OCI-LY1 (cell line): ENCODE measurements around the gene UTP20.

Experiments used
- H2AFZ ChIP-seq: fragments of 200-600 bp; sonication (generic), shearing (Covaris generic); 2 replicates; pipeline ENCODE4 v1.6.0; 2014; ENCODE audit warnings: antibody characterized with exemption, mild to moderate bottlenecking, low read length
- H3F3A ChIP-seq: fragments of 200-600 bp; sonication (generic), shearing (Covaris generic); 2 replicates; pipeline ENCODE4 v1.6.0; 2014; ENCODE audit warnings: mild to moderate bottlenecking, antibody characterized with exemption, low read length, moderate library complexity; ENCODE audit not compliant: insufficient read depth
- H3K27ac ChIP-seq: fragments of 200-600 bp; sonication (generic); 2 replicates; pipeline ENCODE4 v1.5.1; 2014; ENCODE audit warnings: low read length, mixed run types, mild to moderate bottlenecking, low read depth; ENCODE audit not compliant: poor library complexity, severe bottlenecking
- H3K27me3 ChIP-seq: fragments of 200-600 bp; sonication (generic); 2 replicates; pipeline ENCODE4 v1.6.0; 2014; ENCODE audit warnings: antibody characterized with exemption, mild to moderate bottlenecking, low read length, moderate library complexity; ENCODE audit not compliant: insufficient read depth
- H3K36me3 ChIP-seq: fragments of 200-600 bp; sonication (generic); 2 replicates; pipeline ENCODE4 v1.6.1; 2014; ENCODE audit warnings: mild to moderate bottlenecking, antibody characterized with exemption, low read length, moderate library complexity, mixed read lengths; ENCODE audit not compliant: insufficient read depth
- H3K4me1 ChIP-seq: fragments of 200-600 bp; sonication (generic); 2 replicates; pipeline ENCODE4 v1.5.1; 2014; ENCODE audit warnings: mild to moderate bottlenecking, low read length, moderate library complexity; ENCODE audit not compliant: insufficient read depth, severe bottlenecking
- H3K4me2 ChIP-seq: fragments of 200-600 bp; sonication (generic), shearing (Covaris generic); 2 replicates; pipeline ENCODE4 v1.6.1; 2014; ENCODE audit warnings: low read length
- H3K4me3 ChIP-seq: fragments of 200-600 bp; sonication (generic); 2 replicates; pipeline ENCODE4 v1.5.1; 2014; ENCODE audit warnings: low read length, low read depth, mild to moderate bottlenecking, mixed read lengths; ENCODE audit not compliant: poor library complexity, severe bottlenecking
- H3K79me2 ChIP-seq: fragments of 200-600 bp; shearing (Covaris generic); 2 replicates; pipeline ENCODE4 v1.6.1; 2016; ENCODE audit warnings: mixed run types, low read length, mixed read lengths; ENCODE audit not compliant: insufficient read depth
- H3K9ac ChIP-seq: fragments of 200-600 bp; sonication (generic), shearing (Covaris generic); 2 replicates; pipeline ENCODE4 v1.6.1; 2014; ENCODE audit warnings: mild to moderate bottlenecking, low read length, mixed read lengths
- H3K9me2 ChIP-seq: fragments of 200-600 bp; sonication (generic), shearing (Covaris generic); 2 replicates; pipeline ENCODE4 v1.6.1; 2014; ENCODE audit warnings: low read depth, mild to moderate bottlenecking, low read length, mixed read lengths
- H3K9me3 ChIP-seq: fragments of 200-600 bp; shearing (Covaris generic); 2 replicates; pipeline ENCODE4 v1.6.1; 2014; ENCODE audit warnings: low read length, mixed read lengths
- H4K20me1 ChIP-seq: fragments of 200-600 bp; sonication (generic), shearing (Covaris generic); 2 replicates; pipeline ENCODE4 v1.6.0; 2016; ENCODE audit warnings: mild to moderate bottlenecking, low read length; ENCODE audit not compliant: insufficient read depth
- EZH2 ChIP-seq: fragments of 200-600 bp; sonication (generic), shearing (Covaris generic); IDR thresholded peaks from 2 replicates; pipeline ENCODE4 v1.8.0; 2017; ENCODE audit warnings: borderline replicate concordance, mixed run types, mild to moderate bottlenecking, antibody characterized with exemption, low read length, moderate library complexity, mixed read lengths
- TF ChIP-seq, protein P1 (sequence below): fragments of 200-600 bp; sonication (generic), shearing (Covaris generic); IDR thresholded peaks from 2 replicates; pipeline ENCODE4 v1.5.1; 2017; ENCODE audit warnings: mild to moderate bottlenecking, antibody characterized with exemption, low read length, moderate library complexity, mixed read lengths

UTP20 gene

GRCh38 chr12:101356794-101357193 is 76.9 kb downstream of the UTP20 start:
- H3K36me3 ChIP-seq = peaks cover 70% of the 10 kb centered on the region
- no peaks in the 10 kb centered on the region for H4K20me1 ChIP-seq
- no peaks in the 10 kb centered on the region for H3K79me2 ChIP-seq
- H3F3A ChIP-seq = no peaks in the 10 kb centered on the region
- H2AFZ ChIP-seq = no peak overlapping the region
- no peaks in the 10 kb centered on the region for H3K27me3 ChIP-seq
- no peak overlapping the region for H3K27ac ChIP-seq
- H3K4me3 ChIP-seq = no peak overlapping the region
- no peak overlapping the region for H3K9ac ChIP-seq
- TF ChIP-seq, protein P1, sequence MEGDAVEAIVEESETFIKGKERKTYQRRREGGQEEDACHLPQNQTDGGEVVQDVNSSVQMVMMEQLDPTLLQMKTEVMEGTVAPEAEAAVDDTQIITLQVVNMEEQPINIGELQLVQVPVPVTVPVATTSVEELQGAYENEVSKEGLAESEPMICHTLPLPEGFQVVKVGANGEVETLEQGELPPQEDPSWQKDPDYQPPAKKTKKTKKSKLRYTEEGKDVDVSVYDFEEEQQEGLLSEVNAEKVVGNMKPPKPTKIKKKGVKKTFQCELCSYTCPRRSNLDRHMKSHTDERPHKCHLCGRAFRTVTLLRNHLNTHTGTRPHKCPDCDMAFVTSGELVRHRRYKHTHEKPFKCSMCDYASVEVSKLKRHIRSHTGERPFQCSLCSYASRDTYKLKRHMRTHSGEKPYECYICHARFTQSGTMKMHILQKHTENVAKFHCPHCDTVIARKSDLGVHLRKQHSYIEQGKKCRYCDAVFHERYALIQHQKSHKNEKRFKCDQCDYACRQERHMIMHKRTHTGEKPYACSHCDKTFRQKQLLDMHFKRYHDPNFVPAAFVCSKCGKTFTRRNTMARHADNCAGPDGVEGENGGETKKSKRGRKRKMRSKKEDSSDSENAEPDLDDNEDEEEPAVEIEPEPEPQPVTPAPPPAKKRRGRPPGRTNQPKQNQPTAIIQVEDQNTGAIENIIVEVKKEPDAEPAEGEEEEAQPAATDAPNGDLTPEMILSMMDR = no peak
- no peak for TF ChIP-seq EZH2
- no peaks in the 10 kb centered on the region for H3K9me3 ChIP-seq
- no peaks in the 10 kb centered on the region for H3K9me2 ChIP-seq
- no peaks in the 10 kb centered on the region for H3K4me1 ChIP-seq
- no peak overlapping the region for H3K4me2 ChIP-seq

DNA sequence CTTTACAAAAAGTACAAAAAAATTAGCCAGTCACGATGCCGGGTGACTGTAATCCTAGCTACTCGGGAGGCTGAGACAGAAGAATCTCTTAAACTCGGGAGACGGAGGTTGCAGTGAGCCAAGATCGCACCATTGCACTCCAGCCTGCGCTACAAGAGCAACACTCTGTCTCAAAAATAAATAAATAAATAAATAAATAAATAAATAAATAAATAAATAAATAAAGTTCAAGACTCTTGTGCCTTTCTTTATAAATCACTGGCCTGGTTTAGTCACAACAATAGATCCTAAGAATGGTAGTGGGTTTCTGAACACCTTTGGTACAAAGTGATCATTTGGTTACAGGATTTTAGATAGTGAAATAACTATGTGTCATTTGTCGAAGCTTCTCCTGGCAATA is 81.5 kb downstream of the UTP20 start:
- Histone ChIP-seq H3K27me3 (no peaks in the 10 kb centered on the region), H3K4me3 (no peak overlapping the region), H3F3A (no peaks in the 10 kb centered on the region), H3K27ac (no peak overlapping the region), H3K4me2 (no peak overlapping the region), H3K9me2 (no peaks in the 10 kb centered on the region), H4K20me1 (no peaks in the 10 kb centered on the region), H3K9ac (no peak overlapping the region), H3K79me2 (no peaks in the 10 kb centered on the region), H2AFZ (no peak overlapping the region), H3K9me3 (no peaks in the 10 kb centered on the region), H3K36me3 (peaks cover 76% of the 10 kb centered on the region), H3K4me1 (no peaks in the 10 kb centered on the region)
- TF ChIP-seq, protein P1 = no peak
- TF ChIP-seq EZH2 = no peak

GRCh38 chr12:101368016-101368415 is 88.1 kb downstream of the UTP20 start:
- no peak overlapping the region for H3K9ac ChIP-seq
- no peaks in the 10 kb centered on the region for H3K27me3 ChIP-seq
- no peak overlapping the region for H3K4me2 ChIP-seq
- no peaks in the 10 kb centered on the region for H3K79me2 ChIP-seq
- H3K9me2 ChIP-seq = no peaks in the 10 kb centered on the region
- TF ChIP-seq, protein P1 = no peak
- no peak for TF ChIP-seq EZH2
- H3K4me3 ChIP-seq = no peak overlapping the region
- peaks cover 76% of the 10 kb centered on the region for H3K36me3 ChIP-seq
- H3K27ac ChIP-seq = no peak overlapping the region
- no peaks in the 10 kb centered on the region for H3K4me1 ChIP-seq
- H3F3A ChIP-seq = no peaks in the 10 kb centered on the region
- no peaks in the 10 kb centered on the region for H3K9me3 ChIP-seq
- no peaks in the 10 kb centered on the region for H4K20me1 ChIP-seq
- H2AFZ ChIP-seq = no peak overlapping the region
